ENCODE results near the gene CNDP2.

- TF ChIP-seq CTCF (IDR thresholded peaks at IDR 0.05): no peak
- no peak for TF ChIP-seq EZH2 (IDR thresholded peaks at IDR 0.05; ENCODE audit: borderline replicate concordance, insufficient read depth, low read depth, low read length, poor library complexity, severe bottlenecking)
Observed at GRCh38 chr18:74515620-74516231, 19.6 kb downstream of the CNDP2 start.

Data from B cell (primary cell).